GM12801 (cell line): ENCODE results near the gene AQP7.

Experiments used
- TF ChIP-seq, protein P1 (sequence below): IDR thresholded peaks from one replicate; pipeline ENCODE4 v1.5.1; 2011; ENCODE audit warnings: control low read depth; ENCODE audit not compliant: insufficient read length; ENCODE audit errors: extremely low read depth

AQP7 gene

DNA sequence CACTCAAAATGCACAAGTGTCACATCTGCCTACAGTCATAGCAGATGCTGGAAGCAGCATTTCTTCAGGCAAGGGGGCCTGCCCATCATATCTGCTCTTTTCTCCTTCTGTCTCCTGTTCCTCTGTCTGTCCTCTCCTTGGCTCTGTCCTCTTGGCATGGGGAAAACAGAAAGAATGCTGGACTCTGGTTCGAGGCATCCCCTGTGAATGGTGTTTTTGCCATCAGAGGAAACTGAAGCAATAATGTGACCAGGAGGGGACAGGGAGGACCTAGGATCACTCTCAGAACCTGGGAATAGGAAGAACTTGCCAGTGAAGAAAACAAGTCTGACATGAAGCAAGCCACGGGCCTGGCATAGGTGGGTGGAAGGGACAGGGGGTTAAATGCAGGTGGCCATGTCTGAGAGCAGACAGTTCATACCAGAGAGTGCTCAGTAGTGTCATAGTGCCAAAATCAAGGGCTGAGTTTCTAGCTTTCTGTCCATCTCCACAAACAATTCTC is 35.3 kb downstream of the AQP7 start:
- TF ChIP-seq, protein P1, sequence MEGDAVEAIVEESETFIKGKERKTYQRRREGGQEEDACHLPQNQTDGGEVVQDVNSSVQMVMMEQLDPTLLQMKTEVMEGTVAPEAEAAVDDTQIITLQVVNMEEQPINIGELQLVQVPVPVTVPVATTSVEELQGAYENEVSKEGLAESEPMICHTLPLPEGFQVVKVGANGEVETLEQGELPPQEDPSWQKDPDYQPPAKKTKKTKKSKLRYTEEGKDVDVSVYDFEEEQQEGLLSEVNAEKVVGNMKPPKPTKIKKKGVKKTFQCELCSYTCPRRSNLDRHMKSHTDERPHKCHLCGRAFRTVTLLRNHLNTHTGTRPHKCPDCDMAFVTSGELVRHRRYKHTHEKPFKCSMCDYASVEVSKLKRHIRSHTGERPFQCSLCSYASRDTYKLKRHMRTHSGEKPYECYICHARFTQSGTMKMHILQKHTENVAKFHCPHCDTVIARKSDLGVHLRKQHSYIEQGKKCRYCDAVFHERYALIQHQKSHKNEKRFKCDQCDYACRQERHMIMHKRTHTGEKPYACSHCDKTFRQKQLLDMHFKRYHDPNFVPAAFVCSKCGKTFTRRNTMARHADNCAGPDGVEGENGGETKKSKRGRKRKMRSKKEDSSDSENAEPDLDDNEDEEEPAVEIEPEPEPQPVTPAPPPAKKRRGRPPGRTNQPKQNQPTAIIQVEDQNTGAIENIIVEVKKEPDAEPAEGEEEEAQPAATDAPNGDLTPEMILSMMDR: no peak

DNA sequence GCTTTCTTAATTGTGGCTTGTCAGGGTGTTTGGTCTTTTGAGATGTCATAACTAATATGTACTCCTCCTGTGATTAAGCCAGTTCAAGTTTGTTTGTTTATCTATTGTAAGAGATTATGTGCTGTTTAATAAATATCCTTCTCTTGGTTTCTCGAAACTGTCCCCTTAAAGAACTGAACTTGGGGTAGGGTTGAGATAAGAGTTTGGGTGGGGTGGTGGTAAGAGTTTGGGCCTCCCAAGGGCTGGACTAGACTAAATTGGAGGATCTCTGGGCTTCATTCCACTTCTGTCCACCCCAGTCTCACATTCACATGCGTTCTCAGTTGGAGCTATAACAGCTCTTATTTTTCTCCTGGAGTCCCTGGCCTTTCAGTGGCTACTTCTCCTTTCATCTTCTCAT is 38.2 kb downstream of the AQP7 start:
- TF ChIP-seq, protein P1: no peak

DNA sequence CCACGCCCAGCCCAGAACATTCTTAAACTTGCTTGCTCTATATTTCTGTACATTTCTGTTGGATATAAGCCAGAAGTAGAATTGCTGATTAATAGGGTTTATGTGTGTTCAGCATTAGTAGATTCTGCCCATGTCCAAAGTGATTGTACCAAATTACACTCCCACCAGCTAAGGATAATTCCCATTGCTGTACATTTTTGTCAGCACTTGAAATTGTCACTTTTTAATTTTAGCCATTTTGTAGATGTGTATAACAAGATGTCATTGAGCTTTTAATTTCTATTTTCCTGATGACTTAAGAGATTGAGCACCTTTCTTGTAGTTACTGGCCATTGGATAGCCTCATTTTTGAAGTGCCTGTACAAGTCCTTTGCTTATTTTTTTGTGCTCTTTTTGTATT is 46.4 kb downstream of the AQP7 start:
- TF ChIP-seq, protein P1: no peak

DNA sequence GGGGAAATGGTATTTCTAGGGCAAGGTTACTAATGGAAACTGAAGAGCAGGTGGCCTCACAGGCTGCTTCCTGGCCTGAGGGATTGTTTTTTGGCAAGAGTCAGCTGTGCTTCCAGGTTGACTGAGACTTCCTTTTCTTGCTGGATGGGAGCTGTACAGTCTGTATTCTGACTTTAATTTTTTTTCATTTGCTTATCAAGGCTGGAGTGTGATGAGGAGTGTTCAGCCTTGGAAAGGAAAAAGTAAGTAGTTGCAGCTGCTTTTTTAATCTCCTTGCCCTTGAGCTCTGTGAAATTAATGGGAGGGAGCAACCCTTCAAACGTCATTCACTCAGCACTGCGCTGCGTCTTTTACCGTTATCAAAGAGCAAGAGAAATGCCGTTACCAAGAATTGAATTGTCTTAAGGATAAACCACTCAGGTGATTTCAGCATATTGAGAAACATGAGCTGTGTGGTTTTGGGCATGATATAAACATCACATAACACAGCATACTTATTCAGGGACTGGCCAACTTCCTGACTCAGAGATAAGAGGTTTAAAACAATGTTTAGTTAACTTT is 47.6 kb downstream of the AQP7 start:
- TF ChIP-seq, protein P1: no peak

DNA sequence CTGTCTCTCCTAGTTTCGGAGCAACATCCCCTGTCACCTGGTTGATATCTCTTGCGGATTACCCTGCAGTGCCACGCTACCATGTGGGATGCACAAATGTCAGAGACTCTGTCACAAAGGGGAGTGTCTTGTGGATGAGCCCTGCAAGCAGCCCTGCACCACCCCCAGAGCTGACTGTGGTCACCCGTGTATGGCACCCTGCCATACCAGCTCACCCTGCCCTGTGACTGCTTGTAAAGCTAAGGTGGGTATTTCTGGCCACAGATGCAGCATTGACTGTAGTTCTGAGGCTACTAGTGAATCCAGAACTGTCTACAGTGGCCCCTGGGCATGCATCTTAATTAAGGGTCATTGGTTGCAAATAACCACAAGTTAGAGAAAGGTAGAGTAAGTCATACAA is 50.8 kb downstream of the AQP7 start:
- TF ChIP-seq, protein P1: no peak

DNA sequence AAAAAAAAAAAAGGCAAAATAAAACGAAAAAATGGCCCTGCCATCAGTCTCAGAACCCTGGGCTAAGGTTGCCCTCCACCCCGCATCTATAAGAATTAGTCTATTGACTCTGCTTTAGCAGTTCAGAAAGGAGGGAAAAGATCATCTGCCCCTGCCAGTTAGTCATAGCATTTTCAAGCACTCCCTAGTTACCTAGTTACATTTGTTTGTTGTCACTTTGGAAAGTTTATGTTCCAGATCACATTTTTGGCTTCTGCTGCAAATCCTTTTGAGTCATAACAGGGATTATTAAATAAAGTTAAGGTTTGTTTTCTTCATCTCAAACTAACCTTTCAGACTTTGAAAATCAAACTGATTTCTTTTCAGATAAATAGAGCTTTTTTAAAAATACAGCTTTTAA is 52.1 kb downstream of the AQP7 start:
- TF ChIP-seq, protein P1: no peak

DNA sequence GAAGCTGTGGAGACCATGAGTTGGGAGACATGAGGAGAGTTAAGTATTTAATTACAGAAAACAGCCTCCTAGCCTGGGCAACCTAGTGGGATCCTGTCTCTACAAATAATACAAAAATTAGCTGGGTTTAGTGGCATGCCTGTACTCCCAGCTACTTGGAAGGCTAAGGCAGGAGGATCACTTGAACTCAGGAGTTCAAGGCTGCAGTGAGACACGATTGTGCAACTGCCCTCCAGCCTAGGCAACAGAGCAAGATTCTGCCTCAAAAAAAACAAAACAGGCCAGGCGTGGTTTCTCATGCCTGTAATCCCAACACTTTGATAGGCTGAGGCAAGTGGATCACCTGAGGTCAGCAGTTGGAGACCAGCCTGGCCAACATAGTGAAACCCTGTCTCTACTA is 52.6 kb downstream of the AQP7 start:
- TF ChIP-seq, protein P1: no peak
